Suprapubic skin (tissue), 4 donors: ENCODE results near the gene KMT2C. TPM values are rescaled to one million over a fixed set of nuclear protein-coding genes. Genes with fewer than 3 reads are reported as not detected.

Experiments used
- DNase-seq, 2 donors: peaks; one replicate each; pipeline ENCODE4 v3.0.0-alpha.2; 2019; ENCODE audit warnings: low spot score in 2 of 2
- H3K27ac ChIP-seq: fragments of 200-600 bp; sonication (generic); one replicate; pipeline ENCODE4 v1.5.1; 2019
- H3K27me3 ChIP-seq: fragments of 200-600 bp; sonication (generic); one replicate; pipeline ENCODE4 v1.5.1; 2019
- H3K36me3 ChIP-seq: fragments of 200-600 bp; sonication (generic); one replicate; pipeline ENCODE4 v1.5.1; 2019
- H3K4me1 ChIP-seq: fragments of 200-600 bp; sonication (generic); one replicate; pipeline ENCODE4 v1.5.1; 2019
- H3K4me3 ChIP-seq: fragments of 200-600 bp; sonication (generic); one replicate; pipeline ENCODE4 v1.5.1; 2019; ENCODE audit warnings: mild to moderate bottlenecking
- H3K9me3 ChIP-seq: fragments of 200-600 bp; sonication (generic); one replicate; pipeline ENCODE4 v1.5.1; 2019
- EP300 ChIP-seq: sonication (generic); formaldehyde crosslinking; IDR thresholded peaks from one replicate; pipeline ENCODE4 v1.6.1; 2017; ENCODE audit warnings: antibody characterized with exemption
- POLR2A ChIP-seq, 2 donors: fragments of 450-650 bp; IDR thresholded peaks; one replicate each; pipeline ENCODE4 v1.6.1; 2017; ENCODE audit warnings: antibody characterized with exemption in 2 of 2, mild to moderate bottlenecking in 2 of 2, moderate library complexity in 2 of 2
- POLR2AphosphoS5 ChIP-seq, 3 donors: sonication (generic); formaldehyde crosslinking; IDR thresholded peaks; one replicate each; pipeline ENCODE4 v1.6.1; 2017; ENCODE audit warnings: antibody characterized with exemption in 3 of 3
- WGBS: methylation state at CpG from one replicate; pipeline ENCODE4 v1.1.5; 2018; 5-methylcytosine and 5-hydroxymethylcytosine counted together
- total RNA-seq, 4 donors: library from RNA; depleted of rRNA; stranded (reverse); fragments of >200 nt; gene quantifications; one replicate each; pipeline ENCODE4 v1.1.0, GENCODE V29; 2016
- TF ChIP-seq, protein P1 (sequence below), 2 donors: fragments of 200-600 bp in 1 of 2; fragments of 450-650 bp in 1 of 2; sonication (generic) in 1 of 2; IDR thresholded peaks; one replicate each; pipeline ENCODE4 v1.5.1; 2016 to 2019; ENCODE audit warnings: antibody characterized with exemption in 2 of 2, mild to moderate bottlenecking in 1 of 2, moderate library complexity in 1 of 2

KMT2C gene
- total RNA-seq, 4 donors from 2014 or later = 61.2 to 144 (median 93.3) TPM

DNA sequence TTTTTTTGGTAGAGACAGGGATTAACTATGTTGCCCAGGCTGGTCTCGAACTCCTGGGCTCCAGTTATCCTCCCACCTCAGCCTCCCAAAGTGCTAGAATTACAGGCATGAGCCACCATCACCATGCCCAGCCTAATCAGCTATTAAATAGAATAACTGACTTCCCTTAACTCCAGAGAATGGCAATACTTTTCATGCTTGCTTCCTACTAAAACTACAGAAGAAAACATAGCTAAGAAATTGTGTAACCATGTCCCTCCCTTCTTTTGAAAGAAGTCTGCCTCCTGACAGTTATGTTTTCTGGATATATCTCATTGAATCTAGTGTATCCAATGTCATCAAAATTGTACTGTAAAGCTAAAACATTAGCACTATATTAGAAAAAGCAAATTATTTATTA, 95.6 kb downstream of the KMT2C start:
- DNase-seq = no peak
- Histone ChIP-seq H3K36me3 (no peaks in the 10 kb centered on the region), H3K27me3 (no peaks in the 10 kb centered on the region), H3K9me3 (no peaks in the 10 kb centered on the region), H3K4me1 (peaks cover 45% of the 10 kb centered on the region), H3K27ac (no peak overlapping the region), H3K4me3 (no peak overlapping the region)
- 77% methylated on average over 1 of the region's 1 CpG for WGBS
- TF ChIP-seq, protein P1, sequence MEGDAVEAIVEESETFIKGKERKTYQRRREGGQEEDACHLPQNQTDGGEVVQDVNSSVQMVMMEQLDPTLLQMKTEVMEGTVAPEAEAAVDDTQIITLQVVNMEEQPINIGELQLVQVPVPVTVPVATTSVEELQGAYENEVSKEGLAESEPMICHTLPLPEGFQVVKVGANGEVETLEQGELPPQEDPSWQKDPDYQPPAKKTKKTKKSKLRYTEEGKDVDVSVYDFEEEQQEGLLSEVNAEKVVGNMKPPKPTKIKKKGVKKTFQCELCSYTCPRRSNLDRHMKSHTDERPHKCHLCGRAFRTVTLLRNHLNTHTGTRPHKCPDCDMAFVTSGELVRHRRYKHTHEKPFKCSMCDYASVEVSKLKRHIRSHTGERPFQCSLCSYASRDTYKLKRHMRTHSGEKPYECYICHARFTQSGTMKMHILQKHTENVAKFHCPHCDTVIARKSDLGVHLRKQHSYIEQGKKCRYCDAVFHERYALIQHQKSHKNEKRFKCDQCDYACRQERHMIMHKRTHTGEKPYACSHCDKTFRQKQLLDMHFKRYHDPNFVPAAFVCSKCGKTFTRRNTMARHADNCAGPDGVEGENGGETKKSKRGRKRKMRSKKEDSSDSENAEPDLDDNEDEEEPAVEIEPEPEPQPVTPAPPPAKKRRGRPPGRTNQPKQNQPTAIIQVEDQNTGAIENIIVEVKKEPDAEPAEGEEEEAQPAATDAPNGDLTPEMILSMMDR (IDR thresholded peaks at IDR 0.05) = no peak
- TF ChIP-seq POLR2A (IDR thresholded peaks at IDR 0.05) (no peak), POLR2AphosphoS5 (IDR thresholded peaks at IDR 0.05) (no peak), EP300 (no peak)

DNA sequence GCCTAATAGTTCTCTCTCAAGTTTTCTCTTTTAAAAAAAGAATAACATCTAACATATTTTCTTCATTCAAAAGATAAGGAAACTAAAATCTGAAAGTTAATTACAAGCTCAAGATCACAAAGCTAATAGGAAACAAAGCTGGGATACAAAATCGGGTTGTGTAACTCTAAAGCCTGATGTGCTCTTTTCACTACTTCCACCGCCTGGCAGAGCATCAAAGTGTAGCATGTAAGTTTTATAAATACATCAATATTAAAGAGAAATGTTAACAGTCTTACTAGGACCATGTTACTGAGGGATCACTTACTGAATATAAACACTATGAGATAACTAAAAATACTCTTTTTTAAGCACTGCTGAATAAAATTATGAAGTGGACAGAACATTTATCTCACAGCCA, 97.2 kb downstream of the KMT2C start:
- Histone ChIP-seq H3K27me3 (no peaks in the 10 kb centered on the region), H3K4me1 (peaks cover 45% of the 10 kb centered on the region), H3K36me3 (no peaks in the 10 kb centered on the region), H3K27ac (no peak overlapping the region), H3K4me3 (no peak overlapping the region), H3K9me3 (no peaks in the 10 kb centered on the region)
- no peak for DNase-seq
- TF ChIP-seq, protein P1 (IDR thresholded peaks at IDR 0.05) = no peak
- TF ChIP-seq POLR2AphosphoS5 (IDR thresholded peaks at IDR 0.05) = no peak
- TF ChIP-seq POLR2A (IDR thresholded peaks at IDR 0.05) = no peak
- no peak for TF ChIP-seq EP300
- 48% methylated on average over 2 of the region's 2 CpGs for WGBS

DNA sequence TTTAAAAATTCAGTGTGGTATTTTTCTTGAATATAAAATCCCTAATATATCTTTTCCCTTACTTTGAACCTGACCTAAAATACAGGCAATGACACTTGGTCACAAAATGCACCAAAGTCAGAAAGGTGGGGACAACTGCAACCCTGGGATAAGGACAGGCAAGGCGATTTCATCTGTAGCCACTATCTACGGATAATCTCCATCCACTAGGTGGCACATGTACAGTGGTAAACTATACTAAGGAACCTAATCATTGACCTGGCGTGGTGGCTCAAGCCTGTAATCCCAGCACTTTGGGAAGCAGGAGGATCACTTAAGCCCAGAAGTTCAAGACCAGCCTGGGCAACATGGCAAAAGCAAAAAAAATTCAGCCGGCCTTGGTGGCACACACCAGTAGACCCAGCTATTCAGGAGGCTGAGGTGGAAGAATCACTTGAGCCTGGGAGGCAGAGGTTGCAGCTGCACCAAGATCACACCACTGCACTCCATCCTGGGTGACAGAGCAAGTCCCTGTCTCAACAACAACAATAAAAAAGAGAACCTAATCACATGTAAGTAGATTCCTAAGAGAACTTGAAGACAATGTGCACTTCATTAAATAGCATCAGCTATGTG, 98.9 kb downstream of the KMT2C start:
- H3K27ac ChIP-seq = no peak overlapping the region
- H3K36me3 ChIP-seq = no peaks in the 10 kb centered on the region
- no peak for TF ChIP-seq POLR2AphosphoS5 (IDR thresholded peaks at IDR 0.05)
- TF ChIP-seq, protein P1 (IDR thresholded peaks at IDR 0.05) = peak; percentile 24 to 34
- no peaks in the 10 kb centered on the region for H3K27me3 ChIP-seq
- no peak for DNase-seq
- no peak overlapping the region for H3K4me3 ChIP-seq
- no peaks in the 10 kb centered on the region for H3K9me3 ChIP-seq
- H3K4me1 ChIP-seq = peaks cover 38% of the 10 kb centered on the region
- 36% methylated on average over 4 of the region's 4 CpGs for WGBS

DNA sequence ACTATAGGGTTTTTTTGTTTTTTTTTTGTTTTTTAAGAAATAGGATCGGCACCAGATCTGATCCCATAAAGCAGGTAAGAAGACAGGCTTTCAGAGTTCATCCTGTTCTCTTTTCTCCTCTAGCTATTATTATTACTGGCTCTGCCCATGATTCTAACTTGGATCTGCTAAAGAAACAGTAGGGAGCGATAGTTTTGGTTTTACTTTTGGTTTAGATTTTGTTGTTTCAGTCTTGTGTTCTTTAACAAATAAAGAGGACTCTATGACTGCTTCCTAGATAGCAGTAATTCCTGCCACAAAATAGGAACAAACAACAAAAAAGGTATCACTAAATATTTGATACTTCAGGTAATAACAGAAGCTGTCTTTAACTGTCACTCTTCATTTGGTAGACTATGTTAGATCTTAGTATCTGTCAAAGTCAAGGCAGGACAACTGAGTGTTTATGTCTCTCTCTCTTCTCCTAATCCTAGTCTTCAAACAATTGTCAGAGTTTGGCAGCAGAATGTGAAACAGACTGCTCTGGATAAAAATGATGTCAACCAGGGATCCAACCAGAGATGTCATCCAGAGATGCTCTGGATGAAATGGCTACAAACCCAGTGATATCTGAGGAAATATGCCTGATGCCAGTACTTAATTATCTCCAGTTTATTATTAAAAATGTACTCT, 99.8 kb downstream of the KMT2C start:
- H3K4me1 ChIP-seq = peaks cover 31% of the 10 kb centered on the region
- H3K4me3 ChIP-seq = peak overlapping the region; percentile 18
- no peaks in the 10 kb centered on the region for H3K9me3 ChIP-seq
- WGBS = 41% methylated on average over 2 of the region's 2 CpGs
- TF ChIP-seq, protein P1 (IDR thresholded peaks at IDR 0.05) = no peak
- TF ChIP-seq EP300 = no peak
- no peak for TF ChIP-seq POLR2A (IDR thresholded peaks at IDR 0.05)
- no peak for TF ChIP-seq POLR2AphosphoS5 (IDR thresholded peaks at IDR 0.05)
- H3K36me3 ChIP-seq = no peaks in the 10 kb centered on the region
- H3K27me3 ChIP-seq = no peaks in the 10 kb centered on the region
- DNase-seq = no peak
- no peak overlapping the region for H3K27ac ChIP-seq

DNA sequence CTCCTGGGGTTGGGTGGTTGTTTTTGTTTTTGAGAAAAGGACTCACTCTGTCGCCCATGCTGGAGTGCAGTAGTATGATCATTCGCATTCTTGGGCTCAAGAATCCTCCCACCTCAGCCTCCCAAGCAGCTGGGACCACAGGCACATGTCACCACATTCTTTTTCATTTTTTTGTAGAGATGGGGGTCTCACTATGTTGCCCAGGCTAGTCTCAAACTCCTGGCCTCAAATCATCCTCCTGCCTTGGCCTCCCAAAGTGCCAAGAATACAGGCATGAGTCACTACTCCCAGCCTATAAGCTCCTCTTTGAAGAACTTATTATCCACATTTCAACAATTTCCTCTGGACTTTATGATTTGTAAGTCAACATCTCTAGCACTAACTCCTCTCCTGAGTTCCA, 102.7 kb downstream of the KMT2C start:
- 100% methylated on average over 2 of the region's 2 CpGs for WGBS
- Histone ChIP-seq H3K4me3 (no peak overlapping the region), H3K27ac (no peak overlapping the region), H3K9me3 (no peaks in the 10 kb centered on the region), H3K36me3 (peaks cover 21% of the 10 kb centered on the region), H3K27me3 (no peaks in the 10 kb centered on the region), H3K4me1 (peaks cover 23% of the 10 kb centered on the region)
- no peak for TF ChIP-seq POLR2AphosphoS5 (IDR thresholded peaks at IDR 0.05)
- TF ChIP-seq, protein P1 (IDR thresholded peaks at IDR 0.05) = no peak
- no peak for DNase-seq
